Measurements from ENCODE around the gene VWA8. TPM values are rescaled to one million over a fixed set of nuclear protein-coding genes. Genes with fewer than 3 reads are reported as not detected.
"Not testable (repeated sequence)": the region's sequence is repeated elsewhere in the genome, so short reads cannot be mapped to it uniquely, and the experiment has no call there.

VWA8 gene
- total RNA-seq, 1 donor from 2014 or later = 12.8 TPM

DNA sequence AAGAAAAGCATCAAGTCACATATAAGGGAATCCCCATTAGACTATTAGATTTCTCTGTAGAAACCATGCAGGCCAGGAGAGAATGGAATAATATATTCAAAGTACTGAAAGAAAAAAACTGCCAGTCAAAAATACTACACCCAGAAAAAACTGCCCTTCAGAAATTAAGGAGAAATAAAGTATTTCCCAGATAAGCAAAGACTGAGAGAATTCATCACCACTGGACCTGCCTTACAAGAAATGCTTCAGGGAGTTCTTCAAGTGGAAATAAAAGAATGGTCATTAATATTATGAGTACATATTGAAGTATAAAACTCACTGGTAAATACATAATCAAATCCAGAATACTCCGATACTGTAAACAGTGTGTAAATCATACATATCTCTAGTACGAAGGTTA is 35.9 kb downstream of the VWA8 start:
- no peak for DNase-seq (ENCODE audit: low read depth)

GRCh38 chr13:41922894-41923293 is 38.0 kb downstream of the VWA8 start:
- DNase-seq (ENCODE audit: low read depth) = not testable (repeated sequence)

DNA sequence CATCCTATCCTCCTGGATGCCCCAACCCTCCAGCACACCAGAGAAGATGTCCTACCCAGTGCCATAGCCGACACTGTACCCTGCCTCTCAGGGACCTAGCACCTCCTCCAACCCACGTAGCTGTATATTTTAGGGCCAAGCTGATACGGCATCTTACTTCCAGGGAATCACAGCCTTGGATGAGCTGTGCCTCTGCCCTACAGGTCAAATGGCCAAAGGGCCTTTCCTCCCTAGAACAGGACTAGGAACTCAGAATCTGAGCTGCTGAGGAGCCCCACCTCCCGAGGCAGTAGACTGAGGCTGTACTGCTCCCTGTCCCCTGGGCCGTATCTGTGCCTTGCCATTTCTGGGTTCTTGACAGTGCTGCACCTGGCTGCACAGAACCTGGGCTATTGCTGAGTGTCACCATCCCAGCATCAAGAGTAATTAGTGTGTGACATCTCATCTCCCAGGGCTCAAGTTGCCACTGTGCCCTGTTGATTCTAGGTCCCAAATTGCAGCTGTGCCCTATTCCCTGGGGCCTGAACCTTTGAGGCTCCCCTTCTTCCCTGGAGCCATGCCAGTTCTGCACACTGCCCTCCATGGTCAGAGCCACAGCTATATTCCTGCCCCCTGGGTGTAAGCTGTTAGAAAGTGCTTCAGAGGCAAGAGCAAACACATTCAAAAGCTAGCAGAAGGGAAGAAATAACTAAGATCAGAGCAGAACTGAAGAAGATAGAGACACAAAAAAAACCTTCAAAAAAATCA is 41.0 kb downstream of the VWA8 start:
- peak; percentile 28 for DNase-seq (ENCODE audit: low read depth)

GRCh38 chr13:41919031-41919740 is 41.7 kb downstream of the VWA8 start:
- DNase-seq (ENCODE audit: low read depth) = no peak

DNA sequence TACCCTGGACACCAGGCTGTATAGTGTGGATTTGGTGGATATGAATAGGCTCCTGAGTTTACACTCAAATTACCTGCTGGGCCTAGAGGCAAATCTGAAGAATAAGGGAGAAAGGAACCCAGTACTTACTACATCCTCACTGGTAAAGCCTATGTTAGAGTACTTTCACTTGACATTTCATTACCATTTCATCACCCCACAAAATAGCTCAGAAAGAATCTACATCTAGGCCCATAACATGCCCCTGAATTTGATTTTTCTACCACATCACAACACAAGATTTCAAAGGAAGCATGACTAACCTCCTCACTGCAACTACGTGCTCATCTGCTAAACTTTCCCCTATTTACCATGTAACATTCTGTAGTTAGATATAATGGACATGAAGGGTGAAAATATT is 43.3 kb downstream of the VWA8 start:
- no peak for DNase-seq (ENCODE audit: low read depth)

GRCh38 chr13:41916173-41916954 is 44.5 kb downstream of the VWA8 start:
- peak; percentile 45 for DNase-seq (ENCODE audit: low read depth)

DNA sequence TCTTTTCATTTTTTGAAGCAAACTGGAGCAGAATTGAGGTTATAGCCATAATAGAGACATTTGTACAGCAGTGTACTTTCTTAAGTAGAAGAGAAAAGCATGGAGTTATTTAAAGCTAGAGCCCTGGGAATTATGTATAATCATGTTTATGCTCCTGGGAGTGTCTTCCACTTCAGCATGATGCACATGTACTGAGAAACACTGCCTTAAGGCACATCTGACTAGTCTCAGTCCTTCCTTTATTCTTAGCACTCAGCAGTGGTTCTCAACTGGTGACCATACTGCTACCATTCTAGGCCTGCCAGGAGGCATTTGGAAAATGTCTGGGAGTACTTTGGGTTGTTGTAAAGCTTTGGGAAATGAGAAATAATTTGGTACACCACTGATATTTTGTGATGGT is 45.8 kb downstream of the VWA8 start:
- DNase-seq (ENCODE audit: low read depth) = peak; percentile 21

GRCh38 chr13:41914552-41914951 is 46.4 kb downstream of the VWA8 start:
- DNase-seq (ENCODE audit: low read depth) = no peak

DNA sequence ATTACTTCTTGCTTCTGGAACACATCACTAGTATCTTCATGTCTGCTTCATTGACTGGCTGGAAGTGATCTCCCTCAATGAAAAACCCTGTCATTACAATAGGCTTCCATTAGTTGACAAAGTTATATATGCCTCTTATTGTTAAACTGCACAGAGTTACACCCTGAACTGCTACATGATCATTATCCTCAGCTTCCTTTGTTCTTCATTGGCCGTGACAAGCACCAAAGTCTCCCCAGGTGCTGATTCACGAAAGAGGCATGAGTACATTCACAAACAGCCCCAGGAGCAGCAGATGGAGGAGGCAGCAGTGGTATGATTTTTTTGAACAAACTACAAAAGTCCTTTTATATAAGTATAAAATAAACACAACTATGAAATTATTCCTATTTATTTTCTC is 51.4 kb downstream of the VWA8 start:
- no peak for DNase-seq (ENCODE audit: low read depth)

DNA sequence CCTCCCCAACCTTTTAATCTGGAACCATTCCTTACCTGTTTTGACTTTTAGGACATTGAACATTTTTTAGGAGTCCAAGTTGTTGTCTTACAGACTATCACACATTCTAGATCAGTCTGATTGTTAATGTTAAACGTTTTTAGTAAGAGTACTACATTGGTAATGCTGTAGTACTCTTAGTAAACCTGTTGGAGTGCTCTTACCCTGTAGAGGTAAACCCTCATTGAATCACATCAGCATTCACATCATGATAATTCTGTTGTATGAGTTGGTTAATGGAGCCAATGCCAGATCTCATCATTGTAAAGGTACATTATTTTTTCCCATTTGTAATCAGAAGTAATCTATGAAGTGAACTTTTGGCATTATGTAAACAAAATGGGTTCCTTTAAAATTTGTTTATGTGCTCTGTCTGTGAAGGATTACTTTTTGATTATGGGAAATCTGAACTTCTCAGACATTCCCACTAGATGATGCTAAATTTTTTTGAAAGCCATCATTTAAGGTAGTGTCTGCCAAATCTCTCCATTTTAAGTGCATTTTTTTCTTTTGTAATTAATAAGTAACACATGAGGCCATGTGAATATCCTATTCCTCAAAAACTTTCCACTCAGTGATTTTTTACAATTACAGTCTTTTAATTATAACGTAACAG is 55.2 kb downstream of the VWA8 start:
- DNase-seq (ENCODE audit: low read depth) = no peak

GRCh38 chr13:41900918-41901317 is 60.0 kb downstream of the VWA8 start:
- DNase-seq (ENCODE audit: low read depth) = no peak

GRCh38 chr13:41898411-41898810 is 62.5 kb downstream of the VWA8 start:
- not testable (repeated sequence) for DNase-seq (ENCODE audit: low read depth)

GRCh38 chr13:41897126-41897525 is 63.8 kb downstream of the VWA8 start:
- DNase-seq (ENCODE audit: low read depth) = no peak

DNA sequence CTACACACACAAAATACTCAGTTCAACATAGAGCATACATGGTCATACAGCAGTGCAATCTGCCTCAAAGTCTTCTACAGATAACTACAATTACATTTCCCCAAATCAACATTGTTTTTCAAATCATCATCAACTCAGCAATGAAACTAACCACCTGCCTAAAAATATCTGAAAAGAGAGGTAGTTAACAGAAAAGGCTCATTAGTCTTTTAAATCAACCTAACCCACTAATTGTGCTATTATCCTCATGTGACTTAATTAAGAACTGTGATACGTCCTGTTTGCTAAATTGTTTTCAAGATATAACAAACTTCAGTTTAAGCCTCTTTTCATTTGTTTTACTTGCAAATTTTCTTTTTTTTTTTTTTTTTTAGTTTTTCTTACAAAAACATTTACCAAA is 65.4 kb downstream of the VWA8 start:
- DNase-seq (ENCODE audit: low read depth) = no peak

GRCh38 chr13:41891119-41891518 is 69.8 kb downstream of the VWA8 start:
- DNase-seq (ENCODE audit: low read depth) = no peak

GRCh38 chr13:41883147-41883546 is 77.8 kb downstream of the VWA8 start:
- no peak for DNase-seq (ENCODE audit: low read depth)

DNA sequence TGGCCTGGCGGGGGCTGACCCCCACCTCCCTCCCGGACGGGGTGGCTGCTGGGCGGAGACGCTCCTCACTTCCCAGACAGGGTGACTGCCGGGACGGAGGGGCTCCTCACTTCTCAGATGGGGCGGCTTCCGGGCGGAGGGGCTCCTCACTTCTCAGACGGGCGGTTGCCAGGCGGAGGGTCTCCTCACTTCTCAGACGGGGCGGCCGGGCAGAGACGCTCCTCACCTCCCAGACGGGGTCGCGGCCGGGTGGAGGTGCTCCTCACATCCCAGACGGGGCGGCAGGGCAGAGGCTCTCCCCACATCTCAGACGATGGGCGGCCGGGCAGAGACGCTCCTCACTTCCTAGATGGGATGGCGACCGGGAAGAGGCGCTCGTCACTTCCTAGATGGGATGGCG is 79.0 kb downstream of the VWA8 start:
- not testable (repeated sequence) for DNase-seq (ENCODE audit: low read depth)

DNA sequence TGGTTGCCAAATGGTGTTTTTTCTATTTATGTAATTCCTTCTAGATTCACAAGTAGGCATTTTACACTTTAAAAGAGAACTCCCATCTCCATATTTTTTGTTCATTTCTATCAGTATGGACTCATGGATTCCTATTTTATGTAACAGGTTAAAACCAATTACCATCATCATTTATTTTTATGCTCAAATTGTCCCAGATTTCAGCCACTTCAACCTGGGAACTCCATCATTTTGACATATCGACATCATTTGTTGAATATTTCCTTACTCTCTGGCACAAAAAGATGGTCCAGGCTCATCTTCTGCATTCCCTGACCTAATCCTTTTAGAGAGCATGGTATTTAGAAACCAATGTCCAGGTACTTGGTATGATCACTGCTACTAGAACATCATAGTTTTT is 79.9 kb downstream of the VWA8 start:
- DNase-seq (ENCODE audit: low read depth) = no peak

DNA sequence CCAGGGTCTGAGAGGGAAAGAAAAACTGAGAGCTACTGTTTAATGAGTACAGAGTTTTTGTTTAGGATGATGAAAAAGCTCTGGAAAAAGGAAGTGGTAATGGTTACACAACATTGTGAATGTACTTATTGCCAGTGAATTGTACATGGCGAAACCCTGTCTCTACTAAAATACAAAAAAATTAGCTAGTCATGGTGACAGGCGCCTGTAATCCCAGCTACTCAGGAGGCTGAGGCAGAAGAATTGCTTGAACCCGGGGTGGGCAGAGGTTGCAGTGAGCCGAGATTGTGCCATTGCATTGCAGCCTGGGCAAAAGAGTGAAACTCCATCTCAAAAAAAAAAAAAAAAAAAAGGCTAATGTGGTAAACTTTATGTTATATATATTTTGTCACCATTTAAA is 96.3 kb downstream of the VWA8 start:
- DNase-seq (ENCODE audit: low read depth) = no peak

- not testable (repeated sequence) for DNase-seq (ENCODE audit: low read depth)
Measured at GRCh38 chr13:41862659-41863058, 98.2 kb downstream of the VWA8 start.

- no peak for DNase-seq (ENCODE audit: low read depth)
Measured at GRCh38 chr13:41859565-41859964, 101.3 kb downstream of the VWA8 start.

DNA sequence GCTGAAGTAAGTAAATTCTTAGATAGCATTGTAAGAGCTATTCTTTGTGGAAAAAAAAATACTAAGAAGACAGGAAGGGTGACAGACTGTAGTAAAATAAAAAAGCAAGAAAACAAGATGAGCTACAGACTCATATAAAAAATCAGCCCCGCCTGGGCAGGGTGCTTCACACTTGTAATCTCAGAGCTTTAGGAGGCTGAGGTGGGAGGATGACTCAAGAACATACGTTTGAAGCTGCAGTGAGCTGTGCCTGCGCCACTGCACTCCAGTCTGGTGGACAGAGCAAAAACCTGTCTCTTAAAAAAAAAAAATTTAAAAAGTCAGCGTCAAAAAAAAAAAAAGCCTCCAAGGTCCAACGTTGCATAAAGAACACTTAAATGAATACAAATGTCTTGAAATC is 102.1 kb downstream of the VWA8 start:
- DNase-seq (ENCODE audit: low read depth) = no peak

Data from myocyte (in vitro differentiated cells).